K562 treated with DMSO at 1 percent for 4 hours (cell line): Measurements from ENCODE around the gene ALOX5AP. TPM values are rescaled to one million over a fixed set of nuclear protein-coding genes. Genes with fewer than 3 reads are reported as not detected.

ENCODE experiments used
- total RNA-seq: library from RNA; unstranded; fragments of 300-600 nt; gene quantifications from 2 replicates; pipeline ENCODE4 v1.2.3, GENCODE V29; 2022; ENCODE audit not compliant: insufficient read depth

Gene ALOX5AP
- not detected in 2 replicates for total RNA-seq

DNA sequence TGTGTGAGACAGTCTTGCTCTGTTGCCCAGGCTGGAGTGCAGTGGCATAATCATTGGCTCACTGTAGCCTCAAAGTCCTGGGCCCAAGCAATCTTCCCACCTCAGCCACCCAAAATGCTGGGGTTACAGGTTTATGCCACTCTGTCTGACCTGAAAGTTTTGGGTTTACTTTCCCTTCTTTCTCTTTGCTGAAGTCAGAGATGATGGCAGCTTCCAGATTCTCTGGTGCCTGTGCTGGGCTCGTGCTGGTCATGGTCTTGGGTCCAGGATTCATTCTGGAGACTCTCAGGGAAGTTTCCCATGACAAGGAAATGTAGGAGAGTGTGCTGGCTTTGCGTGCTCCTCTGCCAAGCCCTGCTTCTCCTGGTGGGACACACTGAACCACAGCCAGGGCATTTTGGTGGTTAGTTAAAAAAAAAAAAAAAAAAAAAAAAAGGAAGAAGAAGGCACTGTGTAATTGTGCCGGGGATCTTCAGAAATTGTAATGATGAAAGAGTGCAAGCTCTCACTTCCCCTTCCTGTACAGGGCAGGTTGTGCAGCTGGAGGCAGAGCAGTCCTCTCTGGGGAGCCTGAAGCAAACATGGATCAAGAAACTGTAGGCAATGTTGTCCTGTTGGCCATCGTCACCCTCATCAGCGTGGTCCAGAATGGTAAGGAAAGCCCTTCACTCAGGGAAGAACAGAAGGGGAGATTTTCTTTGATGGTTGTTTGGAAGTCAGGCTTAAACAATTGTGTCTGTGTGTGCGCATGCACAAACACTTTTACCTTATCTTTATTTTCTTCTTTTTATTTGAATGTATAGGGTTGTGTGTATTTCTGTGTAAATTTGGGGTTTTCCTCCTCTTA lies at the start of gene ALOX5AP:
Gene ALOX5AP, plus strand, starts transcription at position 519 of the 847 bp plus-strand sequence. Its CDS starts 63 bp downstream, at position 582.

Other genes with a start within 250 kb of the ALOX5AP start
- 4.3 and 7.1 TPM in 2 replicates for gene USPL1, start 117.6 kb upstream of the ALOX5AP start, total RNA-seq
- not detected in 2 replicates for gene MEDAG, start 170.7 kb downstream of the ALOX5AP start, total RNA-seq
- not detected in 2 replicates for gene TEX26, start 197.1 kb downstream of the ALOX5AP start, total RNA-seq